ENCODE data around the gene TMEM208.

Gene TMEM208

GRCh38 chr16:67208154-67208896 lies 18.6 kb upstream of the TMEM208 start:
- intact Hi-C loops (cut with micrococcal nuclease) = no loop called here
- Mint-ChIP-seq H3K4me1 (ENCODE audit: low read depth) (peaks cover 7% of the 10 kb centered on the region), H3K9me3 (no peaks in the 10 kb centered on the region), H3K4me3 (no peak overlapping the region), H3K36me3 (ENCODE audit: low read depth) (peaks cover 54% of the 10 kb centered on the region), H3K27me3 (no peaks in the 10 kb centered on the region), H3K27ac (no peak overlapping the region)

GRCh38 chr16:67209565-67209964 lies 17.4 kb upstream of the TMEM208 start:
- Mint-ChIP-seq H3K4me1 (ENCODE audit: low read depth) (peaks cover 7% of the 10 kb centered on the region), H3K9me3 (no peaks in the 10 kb centered on the region), H3K27me3 (no peaks in the 10 kb centered on the region), H3K36me3 (ENCODE audit: low read depth) (peaks cover 41% of the 10 kb centered on the region), H3K27ac (no peak overlapping the region), H3K4me3 (no peak overlapping the region)
- intact Hi-C loops (cut with micrococcal nuclease) = no loop called here

DNA sequence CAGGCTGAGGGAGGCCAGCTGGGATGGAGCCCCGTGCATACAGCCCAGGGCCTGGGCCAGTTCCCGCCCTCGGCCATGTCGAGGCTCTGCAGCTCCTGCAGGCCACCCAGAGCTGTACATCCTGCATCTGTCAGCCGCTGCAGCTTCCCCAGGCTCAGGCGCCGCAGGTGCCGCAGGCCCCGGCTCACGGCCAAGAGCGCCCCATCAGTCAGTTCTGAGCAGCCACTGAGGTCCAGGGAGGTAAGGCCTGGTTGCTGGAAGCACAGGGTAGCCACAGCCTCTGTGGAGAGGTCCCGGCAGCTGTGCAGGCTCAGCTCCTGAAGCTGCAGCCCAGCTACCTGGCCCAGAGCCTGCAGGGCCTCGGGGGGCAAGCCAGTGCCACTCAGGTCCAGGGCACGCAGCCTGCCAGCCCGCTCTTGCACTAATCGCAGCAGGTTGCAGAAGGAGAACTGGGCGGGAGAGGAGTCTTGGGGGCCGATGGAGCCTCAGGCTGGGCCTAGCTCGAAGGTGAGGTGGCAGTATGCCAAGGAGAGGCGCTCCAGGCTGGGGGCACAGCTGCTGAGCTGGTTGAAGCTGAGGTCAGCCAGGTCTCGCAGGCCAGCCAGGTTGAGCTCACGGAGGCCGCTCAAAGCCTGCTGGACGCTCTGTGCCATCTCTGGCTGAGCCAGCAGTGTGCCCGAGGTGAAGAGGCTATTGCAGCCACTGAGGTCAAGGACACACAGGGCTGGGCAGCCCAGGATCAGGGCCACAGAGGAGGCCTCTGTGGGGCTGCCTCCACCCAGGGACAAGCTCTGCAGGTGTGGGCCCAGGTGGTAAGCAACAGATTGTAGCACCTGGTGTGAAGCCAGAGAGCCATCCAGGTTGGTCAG lies 16.6 kb upstream of the TMEM208 start:
- Mint-ChIP-seq H3K4me1 (ENCODE audit: low read depth) (peaks cover 7% of the 10 kb centered on the region), H3K4me3 (no peak overlapping the region), H3K36me3 (ENCODE audit: low read depth) (peaks cover 34% of the 10 kb centered on the region), H3K27ac (no peak overlapping the region), H3K27me3 (no peaks in the 10 kb centered on the region), H3K9me3 (no peaks in the 10 kb centered on the region)
- intact Hi-C loops (cut with micrococcal nuclease) = no loop called here

DNA sequence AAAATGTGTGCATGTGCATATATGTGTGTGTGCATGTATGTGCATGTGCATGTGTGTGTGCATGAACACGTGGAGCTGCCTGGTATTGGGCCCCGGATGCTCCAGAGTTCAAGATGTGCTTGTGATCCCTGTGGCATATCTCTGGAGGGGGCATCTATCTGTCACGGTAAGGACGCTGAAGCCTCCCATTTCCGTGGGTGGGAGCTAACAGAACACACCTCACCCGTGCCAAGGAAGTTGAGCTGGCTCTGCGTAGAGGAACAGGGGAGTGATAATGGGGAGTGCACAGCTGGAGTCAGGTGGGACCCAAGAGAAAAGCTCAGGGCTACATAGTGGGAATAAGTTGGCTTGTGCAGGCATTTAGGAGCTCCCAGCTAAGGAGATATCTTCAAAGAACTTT lies 15.3 kb upstream of the TMEM208 start:
- Mint-ChIP-seq H3K27ac (no peak overlapping the region), H3K4me3 (no peak overlapping the region), H3K36me3 (ENCODE audit: low read depth) (peaks cover 25% of the 10 kb centered on the region), H3K4me1 (ENCODE audit: low read depth) (peaks cover 21% of the 10 kb centered on the region), H3K9me3 (no peaks in the 10 kb centered on the region), H3K27me3 (no peaks in the 10 kb centered on the region)
- intact Hi-C loops (cut with micrococcal nuclease) = no loop called here

- peaks cover 32% of the 10 kb centered on the region for H3K4me1 Mint-ChIP-seq (ENCODE audit: low read depth)
Measured at GRCh38 chr16:67212766-67213165, 14.2 kb upstream of the TMEM208 start.

DNA sequence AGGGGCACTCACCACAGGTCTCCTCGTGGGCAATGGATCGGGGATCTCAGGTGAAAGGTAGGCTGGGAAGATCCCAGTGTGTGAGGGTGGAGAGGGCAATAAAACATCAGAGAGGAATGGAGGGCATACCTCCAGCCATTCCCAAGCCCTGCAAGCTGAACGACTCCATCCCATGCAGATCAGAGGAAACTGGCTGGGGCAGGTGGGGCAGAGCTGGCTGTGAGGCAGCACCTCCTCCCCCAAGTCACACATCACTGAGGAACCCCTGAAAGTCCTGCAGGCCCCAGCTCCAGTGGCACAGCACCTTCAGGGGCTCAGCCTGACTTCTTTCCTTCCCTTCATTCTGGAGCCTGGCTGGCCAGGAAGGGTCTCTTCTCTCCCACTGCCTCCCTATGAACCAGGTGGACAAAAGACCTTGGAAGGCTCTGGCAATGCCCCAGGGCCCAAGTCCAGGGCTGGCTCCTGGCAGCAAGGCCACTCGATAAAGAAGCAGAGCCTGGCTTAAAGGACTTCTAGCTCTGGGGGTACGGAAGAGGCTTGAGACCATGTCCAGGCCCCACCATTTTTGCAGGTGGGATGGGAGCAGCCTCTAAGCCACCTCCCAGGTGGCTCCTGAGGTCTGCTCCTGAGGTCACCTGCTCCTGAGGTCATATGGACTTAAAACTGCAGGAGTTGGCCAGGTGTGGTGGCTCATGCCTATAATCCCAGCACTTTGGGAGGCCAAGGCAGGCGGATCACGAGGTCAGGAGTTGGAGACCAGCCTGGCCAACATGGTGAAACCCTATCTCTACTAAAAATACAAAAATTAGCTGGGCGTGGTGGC lies 13.5 kb upstream of the TMEM208 start:
- intact Hi-C loops (cut with micrococcal nuclease) = no loop called here
- Mint-ChIP-seq H3K4me1 (ENCODE audit: low read depth) (peaks cover 34% of the 10 kb centered on the region), H3K27me3 (no peaks in the 10 kb centered on the region), H3K9me3 (no peaks in the 10 kb centered on the region), H3K27ac (no peak overlapping the region), H3K4me3 (no peak overlapping the region), H3K36me3 (ENCODE audit: low read depth) (peaks cover 17% of the 10 kb centered on the region)

More at GRCh38 chr16:67212766-67213165, 14.2 kb upstream of the TMEM208 start:
- Mint-ChIP-seq H3K9me3 (no peaks in the 10 kb centered on the region), H3K27me3 (no peaks in the 10 kb centered on the region), H3K27ac (no peak overlapping the region), H3K4me3 (no peak overlapping the region), H3K36me3 (ENCODE audit: low read depth) (peaks cover 17% of the 10 kb centered on the region)
- intact Hi-C loops (cut with micrococcal nuclease) = no loop called here

DNA sequence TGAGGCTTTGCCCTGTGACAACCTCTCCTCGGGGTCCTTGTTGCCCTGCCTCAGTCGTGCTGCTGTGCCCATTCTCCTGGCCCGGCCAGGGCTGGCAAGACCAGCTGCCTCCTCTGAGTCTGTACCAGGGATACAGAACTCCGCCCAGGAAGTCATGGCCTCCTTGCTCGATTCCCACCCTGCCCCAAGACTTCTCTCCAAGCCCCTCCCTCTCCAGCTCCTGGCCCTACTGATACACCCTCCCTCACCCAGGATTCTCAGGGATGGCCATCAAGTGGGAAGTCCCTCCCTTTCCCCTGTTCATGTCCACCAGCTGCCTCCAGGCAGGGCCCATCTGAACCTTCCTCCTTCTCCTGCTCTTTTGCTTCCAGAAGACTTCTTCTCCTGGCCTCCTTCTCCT lies 11.2 kb upstream of the TMEM208 start:
- no peaks in the 10 kb centered on the region for H3K9me3 Mint-ChIP-seq
- no peak overlapping the region for H3K4me3 Mint-ChIP-seq
- no peaks in the 10 kb centered on the region for H3K27me3 Mint-ChIP-seq
- intact Hi-C loops (cut with micrococcal nuclease) = no loop called here
- H3K4me1 Mint-ChIP-seq (ENCODE audit: low read depth) = peaks cover 34% of the 10 kb centered on the region
- H3K27ac Mint-ChIP-seq = peak overlapping the region; percentile 84
- peaks cover 19% of the 10 kb centered on the region for H3K36me3 Mint-ChIP-seq (ENCODE audit: low read depth)

- peaks cover 34% of the 10 kb centered on the region for H3K4me1 Mint-ChIP-seq (ENCODE audit: low read depth)
- H3K4me3 Mint-ChIP-seq = peak overlapping the region; percentile 44
- intact Hi-C loops (cut with micrococcal nuclease) = no loop called here
- no peaks in the 10 kb centered on the region for H3K9me3 Mint-ChIP-seq
- H3K36me3 Mint-ChIP-seq (ENCODE audit: low read depth) = peaks cover 18% of the 10 kb centered on the region
- H3K27ac Mint-ChIP-seq = peak overlapping the region; percentile 84
- H3K27me3 Mint-ChIP-seq = no peaks in the 10 kb centered on the region
Measured at GRCh38 chr16:67216612-67217490, 10.1 kb upstream of the TMEM208 start.

DNA sequence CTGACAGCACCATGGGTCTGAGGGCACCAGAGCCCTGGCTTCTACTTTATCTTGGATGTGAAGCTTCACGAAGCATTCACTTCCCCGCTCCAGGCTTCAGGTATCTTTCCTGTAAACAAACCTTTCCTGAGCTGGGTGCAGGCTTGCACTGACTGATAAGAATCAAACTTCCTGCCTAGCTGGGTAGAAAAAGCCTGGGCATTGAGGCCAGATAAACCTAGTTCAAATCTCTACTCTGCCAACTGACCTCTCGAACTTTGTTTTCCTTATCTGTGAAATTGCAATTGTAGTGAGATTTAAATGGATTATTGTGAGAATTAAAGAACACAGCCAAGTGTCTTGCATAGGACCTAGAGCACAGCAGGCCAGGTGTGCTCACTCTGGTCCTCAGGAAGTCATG lies 2.9 kb upstream of the TMEM208 start:
- Mint-ChIP-seq H3K27me3 (no peaks in the 10 kb centered on the region), H3K4me1 (ENCODE audit: low read depth) (peaks cover 48% of the 10 kb centered on the region), H3K4me3 (no peak overlapping the region), H3K27ac (no peak overlapping the region), H3K36me3 (ENCODE audit: low read depth) (peaks cover 60% of the 10 kb centered on the region), H3K9me3 (no peaks in the 10 kb centered on the region)
- intact Hi-C loops (cut with micrococcal nuclease) = no loop called here

DNA sequence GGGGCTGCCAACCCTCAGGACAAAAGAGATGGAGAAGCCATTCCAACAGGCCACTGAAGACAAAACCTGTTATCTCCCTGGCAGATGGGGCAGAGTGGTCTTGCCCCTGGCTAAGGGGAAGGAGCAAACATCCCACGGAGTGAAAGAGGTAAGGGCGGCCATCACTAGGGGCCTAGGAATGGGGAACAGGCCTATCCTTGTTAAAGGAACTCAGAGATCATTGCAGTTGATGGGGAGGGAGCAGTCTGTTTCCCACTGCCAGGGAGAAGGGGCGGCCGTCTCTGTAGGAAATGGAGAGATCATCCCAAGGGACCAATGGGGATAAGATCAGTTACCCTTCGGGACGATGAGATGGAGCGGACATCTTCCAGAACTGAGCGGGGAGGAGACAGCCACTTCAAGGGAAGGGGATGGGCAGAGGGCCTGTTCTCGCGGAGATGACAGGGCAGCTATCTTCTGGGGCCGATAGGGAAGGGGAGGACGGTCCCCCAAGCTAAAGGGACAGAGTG lies 581 bp upstream of the TMEM208 start:
- Mint-ChIP-seq H3K27ac (peak overlapping the region; percentile 91), H3K4me3 (peak overlapping the region; percentile 96), H3K9me3 (no peaks in the 10 kb centered on the region), H3K36me3 (ENCODE audit: low read depth) (peaks cover 71% of the 10 kb centered on the region), H3K4me1 (ENCODE audit: low read depth) (peaks cover 61% of the 10 kb centered on the region), H3K27me3 (no peaks in the 10 kb centered on the region)
- intact Hi-C loops (cut with micrococcal nuclease) = loop anchor here (1.0 to 2.0 kb wide), 3 partner anchors 21 to 42 kb away; partner anchors contain the start of genes E2F4 and FHOD1

GRCh38 chr16:67227567-67227921 lies 614 bp downstream of the TMEM208 start:
- H3K4me3 Mint-ChIP-seq = peak overlapping the region; percentile 96
- peak overlapping the region; percentile 91 for H3K27ac Mint-ChIP-seq
- intact Hi-C loops (cut with micrococcal nuclease) = loop anchor here (2.0 kb wide), 2 partner anchors 35 to 43 kb away; partner anchors contain the start of gene E2F4
- H3K27me3 Mint-ChIP-seq = no peaks in the 10 kb centered on the region
- no peaks in the 10 kb centered on the region for H3K9me3 Mint-ChIP-seq
- peaks cover 61% of the 10 kb centered on the region for H3K4me1 Mint-ChIP-seq (ENCODE audit: low read depth)
- peaks cover 83% of the 10 kb centered on the region for H3K36me3 Mint-ChIP-seq (ENCODE audit: low read depth)

DNA sequence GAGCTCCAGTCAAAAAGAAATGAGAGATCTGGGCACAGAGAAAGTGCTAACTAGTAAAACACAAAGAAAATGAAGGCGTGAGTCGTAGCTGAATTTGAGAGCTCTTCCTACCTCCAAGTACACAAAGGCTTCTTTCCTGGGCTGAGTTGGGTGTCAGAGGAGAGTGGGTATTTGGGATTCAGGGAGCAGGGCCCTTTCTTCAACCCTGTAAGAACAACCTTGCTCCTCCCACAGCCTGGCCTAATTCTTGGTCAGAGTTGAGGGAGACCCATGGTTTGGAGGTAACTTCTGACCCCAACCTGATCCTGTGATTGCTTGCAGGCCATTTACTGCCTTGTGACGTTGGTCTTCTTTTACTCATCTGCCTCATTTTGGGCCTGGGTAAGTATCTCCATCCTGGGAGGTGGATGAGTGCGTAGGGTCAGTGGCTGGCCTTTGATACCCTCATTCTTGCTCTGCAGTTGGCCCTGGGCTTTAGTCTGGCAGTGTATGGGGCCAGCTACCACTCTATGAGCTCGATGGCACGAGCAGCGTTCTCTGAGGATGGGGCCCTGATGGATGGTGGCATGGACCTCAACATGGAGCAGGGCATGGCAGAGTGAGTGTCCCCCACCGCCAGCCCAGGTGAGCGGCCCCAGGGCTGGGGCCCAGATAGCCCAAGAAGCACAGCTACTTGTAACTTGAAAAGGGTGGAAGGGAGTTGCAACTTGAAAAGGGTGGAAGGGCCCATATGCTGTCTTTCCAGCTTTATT lies 1.3 kb downstream of the TMEM208 start:
- H3K9me3 Mint-ChIP-seq = no peaks in the 10 kb centered on the region
- peak overlapping the region; percentile 96 for H3K4me3 Mint-ChIP-seq
- intact Hi-C loops (cut with micrococcal nuclease) = no loop called here
- H3K36me3 Mint-ChIP-seq (ENCODE audit: low read depth) = peaks cover 84% of the 10 kb centered on the region
- H3K4me1 Mint-ChIP-seq (ENCODE audit: low read depth) = peaks cover 55% of the 10 kb centered on the region
- peak overlapping the region; percentile 91 for H3K27ac Mint-ChIP-seq
- no peaks in the 10 kb centered on the region for H3K27me3 Mint-ChIP-seq
